PFSK-1 (cell line): ENCODE data around the gene UBXN7.
A peak's percentile ranks its signal among the peaks of the same experiment; 100 is the strongest.

Experiments
- FOXP2 ChIP-seq: optimal IDR thresholded peaks from 2 replicates; pipeline ENCODE3; 2011; ENCODE audit warnings: borderline replicate concordance, control low read depth, inconsistent platforms; ENCODE audit not compliant: insufficient read depth; ENCODE audit errors: extremely low read length, extremely low read depth
- POLR2AphosphoS5 ChIP-seq: IDR thresholded peaks from 2 replicates; pipeline ENCODE4 v1.6.1; 2012; ENCODE audit warnings: low read depth, mild to moderate bottlenecking, control low read depth, low read length, moderate library complexity
- REST ChIP-seq, 2 experiments: IDR thresholded peaks; 2 replicates each; pipeline versions ENCODE4 v1.6.1 to v1.8.0; 2011 to 2012; ENCODE audit warnings: low read depth in 2 of 2, low read length in 2 of 2, control low read depth in 1 of 2, inconsistent platforms in 1 of 2, mild to moderate bottlenecking in 1 of 2, moderate library complexity in 1 of 2; ENCODE audit not compliant: insufficient read depth in 1 of 2
- SIN3A ChIP-seq: IDR thresholded peaks from 2 replicates; pipeline ENCODE4 v1.6.1; 2012; ENCODE audit warnings: mild to moderate bottlenecking, low read length, moderate library complexity, borderline replicate concordance; ENCODE audit not compliant: insufficient read depth
- TAF1 ChIP-seq: IDR thresholded peaks from 2 replicates; pipeline ENCODE4 v1.6.1; 2012; ENCODE audit warnings: low read length, control low read depth, borderline replicate concordance; ENCODE audit not compliant: insufficient read depth

The UBXN7 gene

GRCh38 chr3:196317687-196318467, 114.3 kb downstream of the UBXN7 start, which contains the start of gene DYNLT2B:
Gene DYNLT2B, minus strand, starts transcription at chr3:196318240. Its CDS starts 88 bp downstream, at chr3:196318152.
- TF ChIP-seq TAF1 = peak; percentile 72; the same call in 1 of the 2 replicates
- TF ChIP-seq POLR2AphosphoS5 = peak; percentile 76; the same call in 1 of the 2 replicates
- TF ChIP-seq REST (IDR thresholded peaks at IDR 0.05; ENCODE audit: insufficient read depth in 1 of 2, low read depth in 2 of 2, low read length in 2 of 2) = 0 out of 4 replicates have a peak, but pooled peaks of 1 of the 2 experiments have one; percentile 10
- TF ChIP-seq FOXP2 = peak; percentile 37
- TF ChIP-seq SIN3A = 0 out of 2 replicates have a peak, but pooled peaks have one; percentile 18

- TF ChIP-seq REST (IDR thresholded peaks at IDR 0.05; ENCODE audit: insufficient read depth in 1 of 2, low read depth in 2 of 2, low read length in 2 of 2) (no peak), FOXP2 (no peak), TAF1 (no peak)
Measured at GRCh38 chr3:196315821-196316220, 116.4 kb downstream of the UBXN7 start.

- TF ChIP-seq TAF1 = no peak
- no peak for TF ChIP-seq SIN3A
- no peak for TF ChIP-seq FOXP2
- no peak for TF ChIP-seq REST (IDR thresholded peaks at IDR 0.05; ENCODE audit: insufficient read depth in 1 of 2, low read depth in 2 of 2, low read length in 2 of 2)
- TF ChIP-seq POLR2AphosphoS5 = no peak
Measured at GRCh38 chr3:196314597-196314996, 117.6 kb downstream of the UBXN7 start.

GRCh38 chr3:196298521-196298920, 133.7 kb downstream of the UBXN7 start:
- TF ChIP-seq POLR2AphosphoS5 (no peak), REST (IDR thresholded peaks at IDR 0.05; ENCODE audit: insufficient read depth in 1 of 2, low read depth in 2 of 2, low read length in 2 of 2) (no peak), TAF1 (no peak), SIN3A (no peak), FOXP2 (no peak)
